GM06990 (cell line): Measurements from ENCODE around the gene MYPOP.
A peak's percentile ranks its signal among the peaks of the same experiment; 100 is the strongest.

Source experiments
- DNase-seq: peaks from one replicate; pipeline ENCODE4 v3.0.0-alpha.2; 2011; ENCODE audit not compliant: insufficient read length; ENCODE audit errors: extremely low read depth
- H3K27me3 ChIP-seq: replicated peaks from 2 replicates; pipeline ENCODE4 v1.6.0; 2011; ENCODE audit warnings: low read length; ENCODE audit not compliant: control insufficient read depth, insufficient read depth
- H3K36me3 ChIP-seq: 2 replicates; pipeline ENCODE4 v1.5.1; 2011; ENCODE audit warnings: low read length; ENCODE audit not compliant: control insufficient read depth, insufficient read depth
- H3K4me3 ChIP-seq: replicated peaks from 2 replicates; pipeline ENCODE4 v1.5.1; 2011; ENCODE audit warnings: low read depth, mild to moderate bottlenecking, control low read depth, low read length
- TF ChIP-seq, protein P1 (sequence below): IDR thresholded peaks from 2 replicates; pipeline ENCODE4 v1.5.1; 2011; ENCODE audit warnings: low read length, control low read depth, mild to moderate bottlenecking, inconsistent platforms; ENCODE audit not compliant: insufficient read depth, poor library complexity, severe bottlenecking

The MYPOP gene

DNA sequence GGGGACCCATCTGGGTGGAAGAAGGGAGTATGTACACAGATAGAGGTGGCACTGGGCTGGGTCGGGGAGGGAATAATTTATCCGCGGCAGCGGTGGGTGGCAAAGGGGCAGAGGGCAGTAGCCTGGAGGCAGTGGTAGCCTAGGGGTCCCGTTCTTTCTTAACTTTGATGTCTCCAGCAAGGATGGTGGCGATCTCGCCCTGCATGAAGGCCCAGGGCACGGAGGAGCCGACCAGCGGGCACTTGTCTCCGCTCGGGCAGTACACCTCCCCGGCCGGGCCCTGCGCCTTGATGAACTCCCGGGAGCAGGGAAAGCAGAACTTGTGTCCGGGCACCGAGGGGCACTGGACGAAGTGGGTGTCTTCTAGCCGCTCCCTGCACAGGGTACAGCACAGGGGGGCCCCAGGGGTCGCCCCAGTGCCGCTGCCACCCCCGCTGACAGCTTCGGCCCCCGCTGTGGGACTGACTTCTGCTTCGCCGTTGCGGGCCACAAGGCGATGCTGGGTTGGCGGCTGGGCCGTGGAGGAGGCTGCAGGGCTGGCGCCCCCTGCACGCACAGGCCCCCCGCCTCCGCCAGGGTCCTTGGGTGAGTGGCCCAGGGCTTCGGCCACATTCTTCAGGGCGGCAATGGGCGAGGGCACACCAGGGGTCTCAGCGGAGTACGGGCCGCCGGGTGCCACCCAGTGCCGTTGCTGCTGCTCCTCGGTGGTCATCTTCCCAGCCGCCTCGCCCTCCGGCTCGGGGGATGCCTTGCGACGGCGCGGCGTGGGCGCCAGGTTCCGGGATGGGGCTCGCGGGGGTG lies 18.3 kb downstream of the MYPOP start:
- no peak for DNase-seq
- H3K27me3 ChIP-seq = no peaks in the 10 kb centered on the region
- no peaks in the 10 kb centered on the region for H3K36me3 ChIP-seq
- TF ChIP-seq, protein P1, sequence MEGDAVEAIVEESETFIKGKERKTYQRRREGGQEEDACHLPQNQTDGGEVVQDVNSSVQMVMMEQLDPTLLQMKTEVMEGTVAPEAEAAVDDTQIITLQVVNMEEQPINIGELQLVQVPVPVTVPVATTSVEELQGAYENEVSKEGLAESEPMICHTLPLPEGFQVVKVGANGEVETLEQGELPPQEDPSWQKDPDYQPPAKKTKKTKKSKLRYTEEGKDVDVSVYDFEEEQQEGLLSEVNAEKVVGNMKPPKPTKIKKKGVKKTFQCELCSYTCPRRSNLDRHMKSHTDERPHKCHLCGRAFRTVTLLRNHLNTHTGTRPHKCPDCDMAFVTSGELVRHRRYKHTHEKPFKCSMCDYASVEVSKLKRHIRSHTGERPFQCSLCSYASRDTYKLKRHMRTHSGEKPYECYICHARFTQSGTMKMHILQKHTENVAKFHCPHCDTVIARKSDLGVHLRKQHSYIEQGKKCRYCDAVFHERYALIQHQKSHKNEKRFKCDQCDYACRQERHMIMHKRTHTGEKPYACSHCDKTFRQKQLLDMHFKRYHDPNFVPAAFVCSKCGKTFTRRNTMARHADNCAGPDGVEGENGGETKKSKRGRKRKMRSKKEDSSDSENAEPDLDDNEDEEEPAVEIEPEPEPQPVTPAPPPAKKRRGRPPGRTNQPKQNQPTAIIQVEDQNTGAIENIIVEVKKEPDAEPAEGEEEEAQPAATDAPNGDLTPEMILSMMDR = no peak
- no peak overlapping the region for H3K4me3 ChIP-seq

DNA sequence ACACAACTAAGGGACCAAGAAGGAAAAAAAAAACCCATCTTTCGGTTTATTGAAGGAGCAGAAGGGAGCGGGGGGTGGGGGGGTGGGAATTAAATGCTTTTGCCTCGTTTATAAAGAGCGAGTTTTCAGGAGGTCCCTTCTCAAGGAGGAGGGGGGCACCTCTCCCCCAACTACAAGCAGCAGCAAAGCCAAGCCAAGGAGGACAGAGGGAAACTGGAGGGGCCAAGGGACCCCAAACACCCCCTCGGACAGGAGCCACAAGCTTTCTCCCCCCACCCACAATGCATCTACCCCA lies 18.9 kb downstream of the MYPOP start:
- TF ChIP-seq, protein P1 = no peak
- Histone ChIP-seq H3K27me3 (no peaks in the 10 kb centered on the region), H3K4me3 (no peak overlapping the region), H3K36me3 (no peaks in the 10 kb centered on the region)
- no peak for DNase-seq

DNA sequence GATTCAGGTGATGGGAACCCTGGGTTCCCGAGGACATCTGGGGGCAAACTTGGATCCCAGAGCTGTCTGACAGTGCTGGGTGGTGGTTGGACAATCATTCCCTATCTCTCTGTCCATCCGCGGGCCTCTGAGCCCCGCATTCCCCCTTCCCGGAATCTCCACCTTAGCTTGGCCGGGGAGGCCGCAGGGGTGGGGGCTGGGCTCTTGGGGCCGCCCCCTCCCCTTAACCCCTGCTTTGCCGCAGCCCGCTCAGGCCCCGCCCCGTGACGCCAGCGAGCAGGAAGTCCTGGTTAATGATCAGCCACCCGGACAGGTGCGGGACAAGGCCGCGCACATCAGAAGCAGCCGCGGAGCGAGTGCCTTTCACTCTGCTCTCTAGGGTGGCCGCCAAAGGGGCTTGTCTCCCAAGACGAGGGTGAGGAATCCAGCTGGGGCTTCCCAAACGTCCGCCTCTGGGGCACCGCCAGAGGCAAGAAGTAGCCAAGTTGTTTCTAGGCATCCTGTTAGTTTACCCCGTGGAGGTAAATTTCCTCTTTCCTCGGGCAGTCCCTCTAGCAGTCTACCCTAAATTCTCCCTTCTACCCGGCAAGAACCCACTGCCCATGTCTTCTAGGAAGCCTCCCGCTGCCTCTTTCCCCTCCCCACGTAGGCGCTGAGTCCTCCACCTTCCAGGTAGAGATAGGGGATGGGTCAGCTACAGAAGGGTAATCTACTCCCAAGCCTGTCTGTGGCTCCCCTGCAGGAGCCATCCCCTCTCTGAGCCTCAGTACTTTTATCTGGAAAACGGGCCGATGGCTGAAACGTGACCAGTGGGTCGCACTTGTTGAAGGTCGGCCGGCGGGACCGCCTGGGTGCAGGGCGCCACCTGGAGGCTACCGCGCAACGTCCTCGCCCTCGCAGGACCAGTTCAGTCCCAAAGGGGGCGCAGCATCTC lies 19.5 kb downstream of the MYPOP start:
- H3K27me3 ChIP-seq = no peaks in the 10 kb centered on the region
- no peaks in the 10 kb centered on the region for H3K36me3 ChIP-seq
- peak; percentile 95 for DNase-seq
- TF ChIP-seq, protein P1 = peak; percentile 100
- peak overlapping the region; percentile 68 for H3K4me3 ChIP-seq

DNA sequence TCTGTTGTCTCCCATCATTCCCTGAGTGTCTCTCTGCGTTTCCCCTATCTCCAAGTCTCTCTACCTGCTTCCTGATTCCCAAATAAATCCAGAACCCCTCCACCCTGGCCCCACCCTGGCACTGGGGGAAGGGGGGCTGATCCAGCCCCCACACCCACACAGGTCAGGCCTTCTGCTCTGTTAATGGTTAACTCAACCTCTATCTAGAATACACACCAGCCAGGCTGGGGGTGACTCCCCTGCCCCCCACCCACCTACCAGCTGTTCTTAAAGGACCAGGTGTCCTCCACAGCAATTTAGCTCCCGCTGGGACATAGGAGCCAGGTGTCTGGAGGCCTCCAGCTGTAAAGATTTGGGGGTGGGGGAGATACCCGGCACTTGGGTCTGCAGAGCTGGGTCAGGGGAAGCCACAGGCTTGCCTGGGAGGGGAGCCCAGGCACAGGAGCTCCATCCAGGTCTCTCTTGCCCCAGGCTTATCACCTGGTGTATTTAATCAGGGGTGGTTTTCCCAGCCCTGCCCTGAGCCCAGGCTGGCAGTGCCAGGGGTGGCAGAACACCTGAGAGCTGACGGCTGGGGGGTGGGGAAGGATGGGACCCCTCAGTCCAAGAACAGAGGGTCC lies 20.4 kb downstream of the MYPOP start:
- DNase-seq = no peak
- H3K27me3 ChIP-seq = no peaks in the 10 kb centered on the region
- H3K36me3 ChIP-seq = no peaks in the 10 kb centered on the region
- TF ChIP-seq, protein P1 = no peak
- H3K4me3 ChIP-seq = no peak overlapping the region

DNA sequence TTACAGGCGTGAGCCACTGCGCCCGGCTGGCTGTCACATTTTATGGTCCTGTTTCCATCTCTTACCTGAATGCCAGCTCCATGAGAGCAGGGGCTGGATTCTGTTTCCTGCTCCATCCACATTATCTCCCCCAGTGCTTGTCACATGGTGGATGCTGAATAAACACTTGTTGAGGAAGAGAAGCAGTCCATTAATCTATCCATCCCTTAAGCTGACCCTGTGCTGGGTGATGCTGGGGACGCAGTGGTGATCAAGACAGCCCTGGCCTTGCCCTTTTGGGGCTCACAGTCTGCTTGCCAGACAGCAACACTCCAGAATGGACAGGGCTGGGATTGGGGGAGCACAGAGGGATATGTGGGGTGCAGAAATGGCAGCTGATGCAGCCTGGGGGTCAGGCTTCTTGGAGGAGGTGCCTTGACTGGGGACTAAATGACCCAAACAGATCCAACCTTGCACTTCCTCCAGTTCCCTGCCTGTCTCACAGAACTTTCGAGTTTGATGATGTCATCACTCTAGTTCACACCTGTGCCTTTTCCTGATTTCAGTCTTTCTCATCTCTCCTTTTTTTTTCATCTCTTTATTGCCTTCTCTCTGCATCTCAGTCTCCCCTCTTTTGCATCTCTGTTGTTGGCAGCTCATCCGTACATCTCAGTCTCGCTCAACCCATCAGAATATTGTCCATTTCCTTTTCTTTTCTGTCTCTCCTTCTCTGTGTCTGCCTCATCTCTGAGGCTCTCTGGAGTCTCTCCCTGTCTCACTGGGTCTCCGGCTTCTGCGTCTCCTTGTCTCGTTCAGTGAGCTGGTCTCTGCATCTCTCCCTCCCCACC lies 21.1 kb downstream of the MYPOP start:
- TF ChIP-seq, protein P1 = no peak
- DNase-seq = no peak
- Histone ChIP-seq H3K36me3 (no peaks in the 10 kb centered on the region), H3K4me3 (no peak overlapping the region), H3K27me3 (no peaks in the 10 kb centered on the region)
